Thyroid gland (tissue), 4 donors: ENCODE measurements around the gene NAP1L4. TPM values are rescaled to one million over a fixed set of nuclear protein-coding genes. Genes with fewer than 3 reads are reported as not detected.

Experiments used
- DNase-seq, 2 donors: peaks; one replicate each; pipeline ENCODE4 v3.0.0-alpha.2; 2019
- H3K27ac ChIP-seq, 3 donors: fragments of 200-600 bp; sonication (generic); 1 replicate in 2 of 3; 2 replicates in 1 of 3; pipeline ENCODE4 v1.5.1; 2016 to 2019; ENCODE audit warnings: mild to moderate bottlenecking in 1 of 3, moderate library complexity in 1 of 3
- H3K27me3 ChIP-seq: fragments of 200-600 bp; sonication (generic); one replicate; pipeline ENCODE4 v1.5.1; 2019
- H3K36me3 ChIP-seq, 2 donors: fragments of 200-600 bp; sonication (generic); one replicate each; pipeline ENCODE4 v1.5.1; 2016 to 2019
- H3K4me1 ChIP-seq, 2 donors: fragments of 200-600 bp; sonication (generic); one replicate each; pipeline ENCODE4 v1.5.1; 2017 to 2019
- H3K4me3 ChIP-seq, 3 donors: fragments of 200-600 bp; sonication (generic); replicated peaks in 1 of 3; 1 replicate in 2 of 3; 2 replicates in 1 of 3; pipeline ENCODE4 v1.5.1; 2016; ENCODE audit warnings: mild to moderate bottlenecking in 1 of 3
- H3K9me3 ChIP-seq: fragments of 200-600 bp; sonication (generic); one replicate; pipeline ENCODE4 v1.5.1; 2017
- POLR2A ChIP-seq, 2 donors: fragments of 450-650 bp; IDR thresholded peaks; one replicate each; pipeline ENCODE4 v1.6.1; 2017; ENCODE audit warnings: antibody characterized with exemption in 2 of 2, mild to moderate bottlenecking in 2 of 2, moderate library complexity in 1 of 2
- WGBS, 2 donors: methylation state at CpG; one replicate each; pipeline ENCODE4 v1.1.5; 2017; 5-methylcytosine and 5-hydroxymethylcytosine counted together
- intact Hi-C: fragments of 100-400 bp; cut with DNase I; formaldehyde crosslinking; loops from one replicate; pipeline ENCODE4 v1.15.1; 2023
- total RNA-seq, 4 donors: library from RNA; depleted of rRNA; stranded (reverse); fragments of >200 nt; gene quantifications; one replicate each; pipeline ENCODE4 v1.2.3, GENCODE V29; 2016
- TF ChIP-seq, protein P1 (sequence below), 6 experiments: fragments of 200-600 bp in 3 of 6; fragments of 450-650 bp in 3 of 6; sonication (generic) in 3 of 6; IDR thresholded peaks; one replicate each; pipeline ENCODE4 v1.5.1; 2016 to 2019; ENCODE audit warnings: antibody characterized with exemption in 6 of 6, mild to moderate bottlenecking in 2 of 6, inconsistent platforms in 1 of 6, moderate library complexity in 1 of 6

Gene NAP1L4
- total RNA-seq, 4 donors from 2014 or later = 104 to 117 (median 108) TPM

DNA sequence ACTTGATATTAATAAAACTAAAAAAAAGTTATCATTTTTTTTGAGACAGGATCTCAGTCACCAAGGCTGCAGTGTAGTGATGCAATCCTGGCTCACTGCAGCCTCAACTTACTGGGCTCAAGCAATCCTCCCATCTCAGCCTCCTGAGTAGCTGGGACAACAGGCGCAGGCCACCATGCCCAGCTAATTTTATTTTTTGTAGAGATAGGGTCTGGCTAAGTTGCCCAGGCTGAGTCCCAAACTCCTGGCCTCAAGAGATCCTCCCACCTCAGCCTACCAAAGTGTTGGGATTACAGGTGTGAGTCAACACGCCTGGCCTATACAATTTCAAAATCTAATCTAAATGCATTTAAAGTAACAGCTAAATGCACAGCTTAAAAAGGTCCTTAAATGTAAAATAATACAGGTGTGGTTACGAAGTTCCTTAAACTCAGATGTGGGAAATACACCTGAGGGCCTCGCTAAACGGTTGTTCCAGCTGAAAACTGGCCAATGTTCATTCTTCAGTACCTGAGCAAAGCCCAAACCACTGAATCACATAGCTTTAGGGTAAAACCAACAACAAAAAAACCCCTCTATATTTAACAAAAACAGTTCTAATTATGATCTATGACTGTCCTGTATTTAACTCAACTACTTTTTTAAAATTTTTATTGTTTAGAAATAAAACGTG, 11.8 kb downstream of the NAP1L4 start:
- H3K27ac ChIP-seq = no peak overlapping the region
- no peak overlapping the region for H3K4me3 ChIP-seq
- TF ChIP-seq POLR2A (IDR thresholded peaks at IDR 0.05) = no peak
- TF ChIP-seq, protein P1, sequence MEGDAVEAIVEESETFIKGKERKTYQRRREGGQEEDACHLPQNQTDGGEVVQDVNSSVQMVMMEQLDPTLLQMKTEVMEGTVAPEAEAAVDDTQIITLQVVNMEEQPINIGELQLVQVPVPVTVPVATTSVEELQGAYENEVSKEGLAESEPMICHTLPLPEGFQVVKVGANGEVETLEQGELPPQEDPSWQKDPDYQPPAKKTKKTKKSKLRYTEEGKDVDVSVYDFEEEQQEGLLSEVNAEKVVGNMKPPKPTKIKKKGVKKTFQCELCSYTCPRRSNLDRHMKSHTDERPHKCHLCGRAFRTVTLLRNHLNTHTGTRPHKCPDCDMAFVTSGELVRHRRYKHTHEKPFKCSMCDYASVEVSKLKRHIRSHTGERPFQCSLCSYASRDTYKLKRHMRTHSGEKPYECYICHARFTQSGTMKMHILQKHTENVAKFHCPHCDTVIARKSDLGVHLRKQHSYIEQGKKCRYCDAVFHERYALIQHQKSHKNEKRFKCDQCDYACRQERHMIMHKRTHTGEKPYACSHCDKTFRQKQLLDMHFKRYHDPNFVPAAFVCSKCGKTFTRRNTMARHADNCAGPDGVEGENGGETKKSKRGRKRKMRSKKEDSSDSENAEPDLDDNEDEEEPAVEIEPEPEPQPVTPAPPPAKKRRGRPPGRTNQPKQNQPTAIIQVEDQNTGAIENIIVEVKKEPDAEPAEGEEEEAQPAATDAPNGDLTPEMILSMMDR (IDR thresholded peaks at IDR 0.05) = no peak
- no peak for DNase-seq
- H3K9me3 ChIP-seq = no peaks in the 10 kb centered on the region
- peaks cover 13 to 21% of the 10 kb centered on the region in 2 donors for H3K4me1 ChIP-seq
- H3K36me3 ChIP-seq = peaks cover 23 to 33% of the 10 kb centered on the region in 2 donors
- intact Hi-C loops = no loop called here
- H3K27me3 ChIP-seq = no peaks in the 10 kb centered on the region
- WGBS, 2 donors = 83 to 86% methylated on average over 6 of the region's 6 CpGs

DNA sequence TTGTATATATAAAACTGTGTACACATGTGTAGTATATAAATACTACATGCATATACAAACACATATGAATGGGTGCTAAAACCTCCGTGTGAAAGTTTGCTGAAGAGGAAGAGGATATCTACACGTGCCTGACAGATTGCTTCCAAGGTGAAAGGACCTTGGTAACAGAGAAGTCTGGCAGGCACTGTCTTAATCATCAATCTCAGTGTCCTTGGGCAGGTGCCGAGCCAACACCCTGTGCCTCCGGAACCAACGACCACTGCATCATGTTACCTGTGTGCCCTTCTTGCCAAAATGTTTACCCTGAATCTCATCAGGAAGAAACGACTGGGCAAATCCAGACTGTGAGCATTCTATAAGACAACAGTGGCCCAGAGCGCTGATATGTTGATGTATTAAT, 15.0 kb downstream of the NAP1L4 start:
- 86 to 88% methylated on average over 7 of the region's 7 CpGs for WGBS, 2 donors
- Histone ChIP-seq H3K27ac (no peak overlapping the region), H3K36me3 (peaks cover 31 to 62% of the 10 kb centered on the region in 2 donors), H3K4me1 (peaks cover 0 to 2% of the 10 kb centered on the region in 2 donors), H3K4me3 (no peak overlapping the region), H3K27me3 (no peaks in the 10 kb centered on the region), H3K9me3 (no peaks in the 10 kb centered on the region)
- intact Hi-C loops = no loop called here
- DNase-seq = no peak
- no peak for TF ChIP-seq POLR2A (IDR thresholded peaks at IDR 0.05)
- TF ChIP-seq, protein P1 (IDR thresholded peaks at IDR 0.05) = no peak

DNA sequence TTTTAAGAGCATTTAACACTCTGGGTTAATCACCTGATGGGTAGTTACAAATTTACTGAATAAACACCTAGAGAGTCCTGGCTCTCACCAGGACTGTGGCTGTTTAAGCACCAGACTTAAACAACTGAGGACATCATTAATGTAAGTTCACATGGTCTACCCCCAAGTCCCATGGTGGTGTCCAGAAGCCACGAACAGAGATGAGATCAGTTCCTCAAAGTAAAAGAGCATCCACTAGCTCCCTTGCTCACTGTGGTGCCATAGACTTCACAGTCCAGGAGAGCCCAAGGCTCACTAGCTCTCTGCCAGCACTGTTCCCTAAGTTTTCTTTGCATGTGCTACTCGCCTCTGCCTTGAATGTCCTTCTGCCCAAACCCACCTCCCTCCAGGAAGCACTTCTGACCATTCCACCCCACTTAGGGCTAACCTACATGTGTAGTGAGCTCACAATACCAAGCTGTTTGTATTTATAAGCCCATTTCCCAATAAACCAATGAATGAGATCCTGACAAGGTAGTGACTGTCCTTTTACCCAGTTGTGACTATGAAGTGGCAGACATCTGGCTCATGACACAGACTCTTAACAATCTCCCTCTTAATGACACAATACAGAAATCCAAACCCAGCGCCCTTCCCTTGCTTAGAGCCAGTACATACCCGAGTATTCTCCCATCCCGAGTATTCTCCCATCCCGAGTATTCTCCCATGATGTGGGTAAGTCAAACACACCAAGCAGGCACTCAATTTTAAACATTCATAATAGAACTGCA, 15.7 kb downstream of the NAP1L4 start:
- Histone ChIP-seq H3K27me3 (no peaks in the 10 kb centered on the region), H3K36me3 (peaks cover 37 to 68% of the 10 kb centered on the region in 2 donors), H3K27ac (no peak overlapping the region), H3K4me1 (no peaks in the 10 kb centered on the region), H3K9me3 (no peaks in the 10 kb centered on the region), H3K4me3 (no peak overlapping the region)
- DNase-seq = no peak
- WGBS, 2 donors = 84 to 88% methylated on average over 6 of the region's 6 CpGs
- intact Hi-C loops = no loop called here
- TF ChIP-seq POLR2A (IDR thresholded peaks at IDR 0.05) = no peak
- TF ChIP-seq, protein P1 (IDR thresholded peaks at IDR 0.05) = no peak

DNA sequence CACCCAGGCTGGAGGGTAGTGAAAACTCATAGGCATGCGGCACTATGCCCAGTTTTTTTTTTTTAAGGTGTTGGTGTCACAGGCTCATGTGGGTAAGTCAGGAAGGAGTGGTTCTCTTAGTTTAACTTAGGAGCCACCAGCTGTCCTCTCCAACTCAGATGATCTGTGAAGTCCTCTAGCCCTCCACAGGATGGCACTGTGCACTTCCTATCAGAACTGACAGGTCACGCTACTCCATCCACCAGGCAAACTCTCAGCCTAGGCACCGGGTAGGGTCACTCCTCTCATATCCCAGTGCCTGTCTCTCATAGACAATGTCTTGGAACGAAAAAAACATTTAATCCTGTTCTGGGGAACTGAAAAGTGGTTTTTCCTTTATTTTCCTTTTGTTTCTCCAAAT, 16.5 kb downstream of the NAP1L4 start:
- no peaks in the 10 kb centered on the region for H3K9me3 ChIP-seq
- peak in 1 of 2 donors; percentile 45 for DNase-seq
- no peak overlapping the region for H3K27ac ChIP-seq
- 90 to 93% methylated on average over 4 of the region's 4 CpGs for WGBS, 2 donors
- no peak for TF ChIP-seq POLR2A (IDR thresholded peaks at IDR 0.05)
- TF ChIP-seq, protein P1 (IDR thresholded peaks at IDR 0.05) = peak in 4 of 6 experiments; percentile 17 to 55 (median 38)
- H3K36me3 ChIP-seq = peaks cover 43 to 76% of the 10 kb centered on the region in 2 donors
- no peak overlapping the region for H3K4me3 ChIP-seq
- intact Hi-C loops = no loop called here
- H3K27me3 ChIP-seq = no peaks in the 10 kb centered on the region
- H3K4me1 ChIP-seq = no peaks in the 10 kb centered on the region

DNA sequence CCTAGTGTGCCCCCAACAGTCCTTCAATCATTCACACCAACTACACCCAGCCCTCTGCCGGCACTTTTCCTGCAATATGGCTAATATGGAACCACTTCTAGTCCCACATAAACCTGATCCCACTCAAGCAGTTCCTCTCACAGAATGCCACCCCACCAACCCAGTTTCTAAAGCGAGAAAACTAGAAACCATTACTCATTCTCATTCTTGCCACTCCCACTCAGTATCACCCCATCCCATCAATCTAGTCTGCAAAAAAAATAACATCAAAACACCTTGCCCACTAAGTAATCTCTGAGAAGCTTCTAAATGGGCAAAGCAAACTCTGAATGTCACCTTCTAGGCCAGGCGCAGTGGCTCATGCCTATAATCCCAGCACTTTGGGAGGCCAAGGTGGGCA, 17.9 kb downstream of the NAP1L4 start:
- Histone ChIP-seq H3K9me3 (no peaks in the 10 kb centered on the region), H3K27me3 (no peaks in the 10 kb centered on the region), H3K4me3 (no peak overlapping the region), H3K4me1 (no peaks in the 10 kb centered on the region), H3K36me3 (peaks cover 57 to 87% of the 10 kb centered on the region in 2 donors), H3K27ac (no peak overlapping the region)
- WGBS, 2 donors = 96 to 99% methylated on average over 3 of the region's 3 CpGs
- intact Hi-C loops = no loop called here
- DNase-seq = no peak
- TF ChIP-seq POLR2A (IDR thresholded peaks at IDR 0.05) = no peak
- TF ChIP-seq, protein P1 (IDR thresholded peaks at IDR 0.05) = no peak
